ENCODE data around the gene SLC12A9.
"Not testable (repeated sequence)": the region's sequence is repeated elsewhere in the genome, so short reads cannot be mapped to it uniquely, and the experiment has no call there.

SLC12A9 gene

GRCh38 chr7:100852048-100852872 lies at the start of gene SLC12A9:
SLC12A9 (plus strand) TSS chr7:100852713; CDS start chr7:100854198, 1,485 bp downstream.
- peak; percentile 62 to 68 for DNase-seq (ENCODE audit: low read depth in 2 of 2)

- DNase-seq (ENCODE audit: low read depth in 2 of 2) = no peak
Observed at GRCh38 chr7:100802951-100803350, 49.6 kb upstream of the SLC12A9 start.

- DNase-seq (ENCODE audit: low read depth in 2 of 2) = no peak
Observed at GRCh38 chr7:100803398-100804161, 48.9 kb upstream of the SLC12A9 start.

- DNase-seq (ENCODE audit: low read depth in 2 of 2) = no peak
Observed at GRCh38 chr7:100804681-100805431, 47.7 kb upstream of the SLC12A9 start.

- no peak for DNase-seq (ENCODE audit: low read depth in 2 of 2)
Observed at GRCh38 chr7:100806276-100806675, 46.2 kb upstream of the SLC12A9 start.

GRCh38 chr7:100806883-100807282 lies 45.6 kb upstream of the SLC12A9 start:
- not testable (repeated sequence) for DNase-seq (ENCODE audit: low read depth in 2 of 2)

GRCh38 chr7:100808354-100808875 lies 44.1 kb upstream of the SLC12A9 start:
- no peak for DNase-seq (ENCODE audit: low read depth in 2 of 2)

- DNase-seq (ENCODE audit: low read depth in 2 of 2) = no peak
Observed at GRCh38 chr7:100811480-100811879, 41.0 kb upstream of the SLC12A9 start.

- DNase-seq (ENCODE audit: low read depth in 2 of 2) = no peak
Observed at GRCh38 chr7:100812729-100813128, 39.8 kb upstream of the SLC12A9 start.

- not testable (repeated sequence) for DNase-seq (ENCODE audit: low read depth in 2 of 2)
Observed at GRCh38 chr7:100816515-100816914, 36.0 kb upstream of the SLC12A9 start.

GRCh38 chr7:100817097-100817496 lies 35.4 kb upstream of the SLC12A9 start:
- DNase-seq (ENCODE audit: low read depth in 2 of 2) = no peak

- no peak for DNase-seq (ENCODE audit: low read depth in 2 of 2)
Observed at GRCh38 chr7:100818366-100818765, 34.1 kb upstream of the SLC12A9 start.

- DNase-seq (ENCODE audit: low read depth in 2 of 2) = no peak
Observed at GRCh38 chr7:100818825-100819224, 33.7 kb upstream of the SLC12A9 start.

- no peak for DNase-seq (ENCODE audit: low read depth in 2 of 2)
Observed at GRCh38 chr7:100819586-100819985, 32.9 kb upstream of the SLC12A9 start.

- DNase-seq (ENCODE audit: low read depth in 2 of 2) = no peak
Observed at GRCh38 chr7:100822236-100823139, 30.0 kb upstream of the SLC12A9 start.

- no peak for DNase-seq (ENCODE audit: low read depth in 2 of 2)
Observed at GRCh38 chr7:100823140-100823525, 29.4 kb upstream of the SLC12A9 start.

GRCh38 chr7:100823534-100823933 lies 29.0 kb upstream of the SLC12A9 start:
- no peak for DNase-seq (ENCODE audit: low read depth in 2 of 2)

GRCh38 chr7:100824499-100825214 lies 27.9 kb upstream of the SLC12A9 start:
- no peak for DNase-seq (ENCODE audit: low read depth in 2 of 2)

- DNase-seq (ENCODE audit: low read depth in 2 of 2) = no peak
Observed at GRCh38 chr7:100825215-100825671, 27.3 kb upstream of the SLC12A9 start.

Data from stimulated activated CD8-positive, alpha-beta memory T cell treated with anti-CD3 and anti-CD28 coated beads, Interleukin-7, amount 100 ng/mL, for 1 hour (primary cell).